HepG2 (cell line): ENCODE measurements around the gene ESR1. TPM values are rescaled to one million over a fixed set of nuclear protein-coding genes. Genes with fewer than 3 reads are reported as not detected.

Experiments used
- AHDC1 ChIP-seq: sonication (generic); formaldehyde crosslinking; IDR thresholded peaks from 2 replicates; pipeline ENCODE4 v1.5.1; 2020; ENCODE audit warnings: mild to moderate bottlenecking, missing genetic modification reagents, borderline replicate concordance
- ASH2L ChIP-seq: fragments of 300-600, 200-600 bp; sonication (generic); IDR thresholded peaks from 2 replicates; pipeline ENCODE4 v1.7.0; 2017; ENCODE audit warnings: low read depth, mild to moderate bottlenecking, moderate library complexity, mixed read lengths, low read length; ENCODE audit not compliant: insufficient read length
- DZIP1 ChIP-seq: sonication (generic); formaldehyde crosslinking; IDR thresholded peaks from 2 replicates; pipeline ENCODE4 v1.5.0; 2020; ENCODE audit warnings: mild to moderate bottlenecking, missing genetic modification reagents
- FOSL1 ChIP-seq: sonication (generic); formaldehyde crosslinking; IDR thresholded peaks from 2 replicates; pipeline ENCODE4 v1.9.0; 2021; ENCODE audit warnings: missing genetic modification reagents, borderline replicate concordance
- GFI1 ChIP-seq: sonication (generic); formaldehyde crosslinking; IDR thresholded peaks from 2 replicates; pipeline ENCODE4 v1.5.0; 2020; ENCODE audit warnings: missing genetic modification reagents, mild to moderate bottlenecking, borderline replicate concordance
- MBD4 ChIP-seq: IDR thresholded peaks from 2 replicates; pipeline ENCODE4 v1.6.1; 2012; ENCODE audit warnings: low read length, inconsistent platforms, borderline replicate concordance
- NFYB ChIP-seq: sonication (generic); formaldehyde crosslinking; IDR thresholded peaks from 2 replicates; pipeline ENCODE4 v1.4.0; 2020; ENCODE audit warnings: missing genetic modification reagents
- NR2F6 ChIP-seq, 2 experiments: IDR thresholded peaks; 2 replicates each; pipeline ENCODE4 v1.6.1; 2016; ENCODE audit warnings: antibody characterized with exemption in 1 of 2, mild to moderate bottlenecking in 1 of 2
- SOX5 ChIP-seq: IDR thresholded peaks from 2 replicates; pipeline ENCODE4 v1.6.1; 2016; ENCODE audit warnings: borderline replicate concordance
- TP53 ChIP-seq: sonication (generic); formaldehyde crosslinking; conservative IDR thresholded peaks from 2 replicates; pipeline ENCODE4 v1.4.0; 2020; ENCODE audit warnings: missing genetic modification reagents
- ZBTB2 ChIP-seq: sonication (generic); formaldehyde crosslinking; IDR thresholded peaks from 2 replicates; pipeline ENCODE4 v1.8.0; 2022; ENCODE audit warnings: low read depth, missing genetic modification reagents
- ZBTB39 ChIP-seq: sonication (generic); formaldehyde crosslinking; IDR thresholded peaks from 2 replicates; pipeline ENCODE4 v1.5.0; 2020; ENCODE audit warnings: missing genetic modification reagents
- ZNF12 ChIP-seq: sonication (generic); formaldehyde crosslinking; IDR thresholded peaks from 2 replicates; pipeline ENCODE4 v1.5.0; 2020; ENCODE audit warnings: missing genetic modification reagents
- ZNF234 ChIP-seq: sonication (generic); formaldehyde crosslinking; conservative IDR thresholded peaks from 2 replicates; pipeline ENCODE4 v1.5.1; 2020; ENCODE audit warnings: mild to moderate bottlenecking, missing genetic modification reagents
- ZNF7 ChIP-seq: IDR thresholded peaks from 2 replicates; pipeline ENCODE4 v1.6.1; 2016; ENCODE audit warnings: missing biosample characterization, missing genetic modification reagents
- ZNF792 ChIP-seq: IDR thresholded peaks from 2 replicates; pipeline ENCODE4 v1.6.1; 2016
- polyA plus RNA-seq, 8 experiments: library from polyadenylated mRNA; depleted of rRNA in 3 of 8; stranded (reverse) in 7 of 8; unstranded in 1 of 8; fragments of >200 nt; fragmentation: Illumina TruSeq in 4 of 8; extraction: Trizol in 4 of 8; gene quantifications; 2 replicates each; pipeline versions ENCODE4 v1.2.1 to v1.2.3, GENCODE V29; 2011 to 2016; ENCODE audit warnings: low read depth in 4 of 8, missing spikeins in 1 of 8, mixed read lengths in 1 of 8; ENCODE audit not compliant: insufficient read depth in 1 of 8
- total RNA-seq, 5 experiments: library from RNA; depleted of rRNA; stranded (reverse); fragments of >200 nt; fragmentation: Illumina TruSeq; extraction: Trizol; gene quantifications; 2 replicates each; pipeline ENCODE4 v1.2.3, GENCODE V29; 2016; ENCODE audit warnings: low read depth in 1 of 5

The ESR1 gene
- total and polyA plus RNA-seq, 2 of the 13 experiments (the other 11 are each of a cell fraction or from before 2014, with no cell fraction given): not detected

- TF ChIP-seq TP53 (CRISPR knock-in tag): no peak
- no peak for TF ChIP-seq ZNF234 (CRISPR knock-in tag)
- TF ChIP-seq ZNF792 (CRISPR knock-in tag): 0 out of 2 replicates have a peak, but pooled peaks have one; percentile 25
- TF ChIP-seq FOSL1: peak; percentile 91; the same call in 1 of the 2 replicates
- peak; percentile 75 for TF ChIP-seq GFI1 (CRISPR knock-in tag)
- peak; percentile 71 for TF ChIP-seq NR2F6 (IDR thresholded peaks at IDR 0.05)
- TF ChIP-seq NR2F6 (CRISPR knock-in tag; IDR thresholded peaks at IDR 0.05): peak; percentile 51; the same call in 1 of the 2 replicates
- TF ChIP-seq AHDC1 (CRISPR knock-in tag): peak; percentile 99
- TF ChIP-seq SOX5 (CRISPR knock-in tag): peak; percentile 95
- TF ChIP-seq ASH2L: peak; percentile 68
- no peak for TF ChIP-seq NFYB (CRISPR knock-in tag)
- peak; percentile 90; the same call in 1 of the 2 replicates for TF ChIP-seq MBD4
- TF ChIP-seq DZIP1 (CRISPR knock-in tag): no peak
- no peak for TF ChIP-seq ZNF7 (CRISPR knock-in tag)
- TF ChIP-seq ZNF12 (CRISPR knock-in tag): peak; percentile 79; the same call in 1 of the 2 replicates
- TF ChIP-seq ZBTB2 (CRISPR knock-in tag): no peak
- peak; percentile 92; the same call in 1 of the 2 replicates for TF ChIP-seq ZBTB39 (CRISPR knock-in tag)
Observed at GRCh38 chr6:152135755-152136448, 328.4 kb downstream of the ESR1 start (continued).
